AG09309 (cell line): ENCODE data around the gene EIF4EBP2.

Experiments
- DNase-seq: peaks from one replicate; pipeline ENCODE4 v3.0.0-alpha.2; 2010; ENCODE audit warnings: low read depth
- H3K4me3 ChIP-seq: 2 replicates; pipeline ENCODE4 v1.5.1; 2011; ENCODE audit warnings: mild to moderate bottlenecking, low read depth, low read length, moderate library complexity; ENCODE audit not compliant: control insufficient read depth
- CTCF ChIP-seq: IDR thresholded peaks from 2 replicates; pipeline ENCODE4 v1.5.1; 2011; ENCODE audit warnings: mild to moderate bottlenecking, low read depth, low read length, inconsistent platforms; ENCODE audit not compliant: insufficient read depth, control insufficient read depth; ENCODE audit errors: missing control alignments

Gene EIF4EBP2

DNA sequence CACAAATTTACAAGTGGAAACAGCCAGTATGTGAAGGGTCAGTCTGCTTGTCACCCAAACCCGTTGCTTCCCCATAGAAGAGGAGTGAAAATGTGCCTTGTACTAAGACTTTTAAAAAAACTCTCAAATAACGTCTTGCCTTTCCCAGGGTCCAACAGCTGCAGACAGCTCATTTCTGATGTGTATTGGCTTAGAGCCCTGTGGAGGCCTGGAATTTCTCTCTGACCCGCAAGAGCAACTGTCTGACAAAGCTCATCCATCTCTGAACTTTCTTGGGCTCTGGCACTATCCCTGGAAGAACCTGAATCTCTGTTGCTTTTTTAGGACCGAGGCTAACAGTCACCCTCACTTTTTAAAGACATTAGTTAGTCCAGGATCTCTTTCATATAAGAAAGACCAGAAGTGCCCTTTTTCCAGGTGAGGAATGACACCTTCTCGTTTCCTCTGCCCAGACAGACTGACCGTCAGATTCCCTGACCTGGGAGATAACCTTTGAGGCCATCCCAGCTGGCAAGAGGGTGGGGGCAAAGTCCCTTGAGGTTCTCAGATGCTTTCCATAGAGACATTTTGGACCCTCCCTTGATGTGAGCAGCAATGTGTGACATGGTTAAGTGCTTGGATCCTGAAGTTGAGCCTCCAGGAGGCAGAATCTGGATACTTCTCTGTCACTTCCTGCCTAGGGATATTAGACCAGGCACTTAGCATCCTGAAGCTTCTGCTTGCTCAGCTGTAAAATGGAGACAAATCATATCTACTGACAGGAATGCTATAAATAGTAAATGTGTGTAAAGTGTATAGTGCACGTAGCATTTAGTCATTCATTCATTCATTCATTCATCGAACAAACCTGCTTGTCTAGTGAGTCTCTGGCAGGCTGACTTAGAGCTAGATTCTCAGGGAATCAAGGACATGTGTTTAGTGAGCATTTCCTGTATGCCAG is 42.0 kb downstream of the EIF4EBP2 start:
- no peak for DNase-seq
- H3K4me3 ChIP-seq: no peak overlapping the region
- no peak for TF ChIP-seq CTCF

- TF ChIP-seq CTCF: no peak
- no peak for DNase-seq
- H3K4me3 ChIP-seq: no peak overlapping the region
Measured at GRCh38 chr10:70448236-70448635, 44.3 kb downstream of the EIF4EBP2 start.

DNA sequence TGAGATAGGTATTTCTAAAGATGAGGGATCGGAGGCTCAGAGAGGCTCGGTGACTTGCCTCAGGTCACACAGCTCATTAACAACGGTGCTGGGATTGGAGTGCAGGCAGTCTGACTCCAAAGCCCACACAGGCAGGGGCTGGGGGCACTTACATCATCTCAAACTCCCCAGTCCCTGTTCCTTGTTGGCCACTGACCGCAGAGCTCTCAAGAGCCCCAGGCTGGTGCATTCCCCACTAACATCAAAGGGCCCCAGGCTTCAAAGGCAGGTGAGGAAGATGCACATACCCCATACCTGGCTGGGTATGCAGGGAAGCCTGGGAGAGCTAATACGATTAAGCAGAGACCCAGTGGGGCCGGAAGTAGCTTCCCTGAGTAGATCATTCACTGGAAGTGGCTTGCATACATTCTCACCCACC is 51.3 kb downstream of the EIF4EBP2 start:
- H3K4me3 ChIP-seq: no peak overlapping the region
- DNase-seq: no peak
- no peak for TF ChIP-seq CTCF

DNA sequence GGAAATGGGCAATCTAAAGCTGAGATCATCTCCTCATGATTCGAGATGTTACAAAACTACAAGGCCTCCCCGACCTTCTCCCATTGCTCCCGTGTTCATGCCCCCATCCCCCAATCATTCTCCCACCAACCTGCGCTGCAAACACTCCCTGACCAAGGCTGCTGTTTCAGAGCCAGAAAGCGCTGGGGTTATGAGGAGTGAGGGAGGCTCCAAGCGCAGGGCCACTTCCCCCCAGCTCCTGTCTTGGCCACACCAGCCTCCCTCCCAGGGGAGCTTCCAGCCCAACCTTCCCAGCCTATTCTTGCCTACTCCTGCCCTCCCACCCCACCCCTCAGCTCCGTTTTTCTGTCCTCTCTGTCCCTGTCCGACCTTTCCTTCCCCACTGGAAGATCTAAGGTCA is 52.2 kb downstream of the EIF4EBP2 start:
- DNase-seq: no peak
- TF ChIP-seq CTCF: no peak
- H3K4me3 ChIP-seq: no peak overlapping the region

DNA sequence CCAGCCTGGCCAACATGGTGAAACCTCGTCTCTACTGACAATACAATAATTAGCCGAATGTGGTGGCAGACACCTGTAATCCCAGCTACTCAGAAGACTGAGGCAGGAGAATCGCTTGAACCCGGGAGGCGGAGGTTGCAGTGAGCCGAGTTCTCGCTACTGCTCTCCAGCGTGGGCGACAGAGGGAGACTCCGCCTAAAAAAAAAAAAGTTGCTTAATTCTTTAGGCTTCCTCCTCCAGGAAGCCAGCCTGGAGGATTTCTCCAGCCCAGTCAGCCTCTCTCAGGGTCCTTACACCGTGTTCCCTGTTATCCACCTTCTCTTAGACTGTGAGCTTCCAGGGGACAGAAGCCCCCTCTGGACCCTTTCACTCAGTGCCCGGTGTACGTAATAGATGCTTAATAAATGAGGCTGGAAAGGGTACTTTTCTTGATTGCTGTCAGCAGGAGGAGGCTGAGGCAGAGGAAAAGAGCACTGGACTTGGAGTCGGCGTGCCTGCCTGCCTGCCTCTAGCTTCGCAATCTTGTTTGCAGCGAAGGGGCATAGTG is 53.9 kb downstream of the EIF4EBP2 start:
- DNase-seq: no peak
- no peak overlapping the region for H3K4me3 ChIP-seq
- TF ChIP-seq CTCF: no peak

DNA sequence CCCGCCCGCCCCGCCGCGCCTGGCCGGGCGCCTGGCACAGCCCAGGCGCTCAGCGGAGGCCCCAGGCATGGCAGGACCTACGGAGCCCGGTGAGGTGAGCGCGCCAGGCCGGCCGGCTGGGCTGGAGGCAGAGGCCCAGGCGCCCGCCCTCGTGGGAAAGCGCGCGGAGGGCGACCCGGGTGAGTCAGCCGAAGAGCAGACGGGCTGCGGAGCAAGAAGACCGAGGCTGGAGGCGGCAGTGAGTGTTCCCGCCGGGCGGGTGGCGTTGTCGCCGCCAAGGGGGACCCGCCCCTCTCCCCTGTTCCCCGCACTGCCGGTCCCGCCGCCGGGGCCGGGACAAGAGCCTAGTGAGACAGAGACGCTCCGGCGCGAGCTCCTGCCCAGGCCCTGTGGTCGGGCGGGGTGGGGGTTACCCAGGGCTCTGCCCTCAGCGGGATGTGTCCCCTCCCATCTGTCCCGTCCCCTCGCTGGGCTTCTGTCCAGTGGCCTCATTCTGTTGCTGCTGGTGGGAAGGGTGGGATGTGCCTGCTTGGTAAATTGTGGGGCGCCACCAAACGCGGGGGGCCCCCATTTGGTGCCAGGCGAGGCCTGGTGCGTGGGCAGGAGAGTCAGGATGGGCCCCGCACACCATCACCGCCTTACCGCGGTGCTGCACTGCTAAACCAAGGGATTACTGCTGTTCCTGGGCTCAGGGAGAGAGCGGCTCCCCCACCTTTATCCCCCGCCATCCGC is 54.5 kb downstream of the EIF4EBP2 start:
- peak; percentile 24 for DNase-seq
- no peak for TF ChIP-seq CTCF
- no peak overlapping the region; the same call in 1 of the 2 replicates for H3K4me3 ChIP-seq
